UCSD-AML1 (cell line): ENCODE results near the gene OXLD1.

Experiments
- DNase-seq: peaks from one replicate; lab custom pipeline; 2025; ENCODE audit not compliant: unreplicated experiment; lab: John Stamatoyannopoulos, UW

Gene OXLD1

DNA sequence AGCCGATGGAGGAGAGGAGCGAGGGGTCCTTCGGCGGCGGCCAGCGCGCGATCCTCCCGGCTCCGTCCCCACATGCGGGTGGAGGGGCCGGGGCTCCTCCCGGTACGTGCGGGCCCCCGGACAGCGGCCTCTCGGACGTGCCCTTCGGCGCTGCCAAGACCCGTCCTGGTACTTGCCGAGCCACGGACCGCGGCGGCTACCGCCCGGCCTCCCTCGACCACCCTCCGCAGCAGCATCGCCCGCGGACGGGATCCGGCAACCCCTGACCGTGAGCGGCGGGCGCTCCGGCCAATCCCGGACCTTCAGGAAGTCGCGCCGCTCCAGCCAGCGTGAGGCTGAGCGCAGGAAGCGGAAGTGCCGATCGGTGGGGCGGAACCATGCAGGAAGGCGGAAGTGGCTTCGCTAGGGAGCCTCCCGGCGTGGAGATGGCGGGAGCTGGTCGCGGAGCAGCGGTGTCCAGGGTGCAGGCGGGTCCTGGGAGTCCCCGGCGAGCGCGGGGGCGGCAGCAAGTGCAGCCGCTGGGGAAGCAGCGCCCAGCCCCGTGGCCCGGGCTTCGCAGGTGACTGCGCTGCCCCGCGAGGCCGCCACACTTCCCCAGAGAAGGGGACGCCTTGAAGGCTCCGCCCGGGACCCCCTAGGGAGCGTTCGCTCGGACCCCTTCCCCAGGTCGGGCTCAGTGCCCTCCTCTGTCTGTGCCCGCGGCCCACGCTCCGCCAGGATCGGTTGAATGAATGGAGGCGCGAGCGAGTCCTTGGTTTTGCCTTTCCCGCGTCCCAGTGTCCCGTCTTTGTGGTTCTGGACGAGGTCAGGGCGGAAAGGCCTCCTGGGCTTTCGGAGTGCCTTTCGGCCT lies at the start of gene OXLD1, which contains the start of gene CCDC137:
TSS of gene OXLD1 (minus strand) at position 264 of the 850 bp plus-strand sequence. CDS start at position 236, 28 bp downstream.
TSS of gene CCDC137 (plus strand) at position 396 of the 850 bp plus-strand sequence. CDS start at position 426, 30 bp downstream.
- DNase-seq = peak; percentile 94

DNA sequence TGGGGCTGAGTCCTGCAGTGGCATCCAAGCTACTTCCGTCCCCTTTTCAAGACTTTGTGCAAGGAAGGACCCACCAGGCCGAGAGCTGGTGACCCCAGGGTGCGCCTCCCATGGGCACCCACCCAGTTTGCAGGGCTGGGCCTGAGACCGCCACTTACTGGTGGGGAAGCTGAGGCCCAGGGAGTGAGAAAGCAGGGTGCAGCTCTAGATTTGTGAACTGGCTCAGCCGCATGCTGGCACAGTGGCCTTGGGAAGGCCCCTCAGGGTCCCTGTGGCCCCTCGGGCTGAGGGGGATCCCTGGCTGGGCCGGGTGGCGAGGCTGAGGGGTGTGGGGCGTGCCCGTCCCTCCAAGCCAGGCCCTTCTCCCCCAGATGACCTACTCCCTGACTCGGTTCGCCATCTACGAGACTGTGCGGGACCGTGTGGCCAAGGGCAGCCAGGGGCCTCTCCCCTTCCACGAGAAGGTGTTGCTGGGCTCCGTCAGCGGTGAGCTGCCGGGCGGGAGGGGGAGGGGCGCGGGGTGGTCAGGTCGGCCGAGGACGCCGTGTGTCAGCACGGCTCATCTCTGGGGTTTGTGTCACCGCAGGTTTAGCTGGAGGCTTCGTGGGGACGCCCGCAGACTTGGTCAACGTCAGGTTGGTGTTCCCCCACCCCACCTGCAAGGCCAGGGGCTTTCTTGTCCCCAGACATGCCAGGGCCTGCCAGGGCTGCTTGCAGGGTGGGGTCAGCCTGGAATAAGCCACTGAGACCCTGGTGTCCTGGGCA lies 48.9 kb upstream of the OXLD1 start:
- no peak for DNase-seq

- DNase-seq = no peak
Observed at GRCh38 chr17:81714412-81715106, 48.2 kb upstream of the OXLD1 start.

DNA sequence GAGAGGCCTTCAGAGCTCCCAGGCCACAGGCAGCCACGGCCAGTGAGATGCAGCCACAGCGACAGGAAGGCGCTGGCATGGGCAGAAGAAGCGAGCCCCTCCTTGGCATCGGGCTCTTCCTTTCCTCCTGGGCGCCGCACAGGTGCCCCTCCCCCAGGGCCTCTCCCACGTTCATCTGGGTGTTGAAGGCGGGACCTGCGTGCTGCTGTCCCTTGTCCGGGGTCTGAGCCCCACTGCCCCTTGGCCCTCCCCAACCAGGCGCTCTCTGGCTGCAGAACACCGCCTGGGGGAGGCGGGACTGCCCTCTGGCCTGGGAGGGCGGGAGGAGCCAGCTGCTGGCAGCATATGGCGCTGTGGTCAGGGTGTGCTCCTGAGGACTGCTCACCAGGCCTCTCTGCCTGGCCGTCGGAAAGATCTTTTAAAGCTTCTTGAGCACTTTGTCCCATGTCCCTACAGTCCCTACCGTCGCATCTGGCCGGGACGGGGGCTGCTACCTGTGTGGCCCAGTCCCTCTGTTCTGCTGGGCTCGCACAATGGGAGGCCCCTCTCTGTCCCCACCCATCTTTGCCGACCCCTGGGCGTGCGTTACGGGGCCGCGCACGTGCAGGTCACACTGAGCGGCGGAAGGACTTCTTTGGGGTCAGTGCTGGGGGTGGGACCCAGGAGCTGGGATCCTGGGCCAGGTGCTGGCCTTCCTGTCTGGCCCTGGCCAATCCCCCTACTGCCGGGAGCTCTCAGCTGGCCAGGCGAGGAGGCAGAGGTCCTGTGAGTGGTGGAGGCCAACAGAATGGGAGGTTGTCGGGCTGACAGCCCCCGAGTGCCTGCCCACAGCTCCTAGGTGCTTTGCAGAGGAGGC lies 47.4 kb upstream of the OXLD1 start:
- no peak for DNase-seq

- DNase-seq = no peak
Observed at GRCh38 chr17:81713004-81713555, 46.7 kb upstream of the OXLD1 start.

DNA sequence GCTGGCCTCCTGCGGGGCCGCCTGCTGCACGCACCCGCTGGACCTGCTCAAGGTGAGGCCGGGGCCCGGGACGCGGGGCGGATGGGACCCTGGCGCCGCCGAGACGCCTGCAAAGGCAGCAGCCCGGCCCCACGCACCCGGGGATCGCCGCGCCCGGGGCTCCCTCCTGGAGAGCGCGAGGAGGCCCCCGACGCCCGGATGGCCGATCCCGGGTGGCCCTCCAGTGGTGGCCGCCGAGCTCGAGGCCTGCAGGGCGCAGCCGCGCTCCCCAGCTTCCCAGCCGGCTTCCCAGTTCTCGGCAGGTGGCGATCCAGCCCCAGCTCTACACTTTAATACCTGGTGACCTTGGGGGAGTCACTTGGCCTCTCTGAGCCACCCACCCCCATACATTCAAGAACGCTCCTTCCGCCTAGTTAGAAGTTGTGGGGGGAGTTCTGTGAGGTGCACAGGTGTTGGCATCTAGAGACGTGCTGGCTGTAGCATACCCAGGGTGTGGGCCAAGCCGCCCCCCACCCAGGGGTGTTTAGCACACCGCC lies 46.1 kb upstream of the OXLD1 start:
- DNase-seq = peak; percentile 44

DNA sequence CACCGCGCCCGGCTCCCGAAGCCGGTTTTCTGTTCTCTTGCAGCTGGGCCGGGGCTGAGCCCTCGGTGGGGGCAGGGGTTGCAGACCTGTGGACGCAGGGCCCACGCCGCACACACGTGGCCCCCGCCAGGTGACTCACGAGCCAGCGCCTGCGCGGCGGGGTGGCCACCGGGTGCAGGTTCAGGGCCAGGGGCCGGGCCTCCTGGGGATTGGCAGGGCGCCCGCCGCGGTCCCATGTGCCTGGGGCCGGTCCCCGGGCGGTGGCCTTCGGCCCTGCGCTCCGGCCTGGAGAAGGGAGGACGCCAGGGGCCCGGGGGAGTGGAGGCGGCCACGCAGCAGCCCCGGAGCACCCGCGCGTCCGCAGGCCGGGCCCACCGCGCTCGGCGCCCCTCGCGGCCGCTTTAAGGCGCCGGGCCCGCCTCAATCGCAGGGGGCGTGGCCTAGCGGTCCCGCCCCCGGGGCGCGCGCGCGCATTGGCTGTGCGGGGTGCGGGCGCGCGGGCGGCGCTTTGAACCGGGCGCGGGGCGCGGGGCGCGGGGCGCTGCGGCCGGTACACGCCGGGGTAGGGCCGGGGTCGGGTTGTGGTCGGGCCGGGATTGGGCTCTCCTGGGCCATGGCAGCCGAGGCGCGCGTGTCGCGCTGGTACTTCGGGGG lies 45.5 kb upstream of the OXLD1 start, which contains the start of gene SLC25A10:
TSS of gene SLC25A10 (plus strand) at position 471 of the 654 bp plus-strand sequence. CDS start at position 614, 143 bp downstream.
- DNase-seq = peak; percentile 82

DNA sequence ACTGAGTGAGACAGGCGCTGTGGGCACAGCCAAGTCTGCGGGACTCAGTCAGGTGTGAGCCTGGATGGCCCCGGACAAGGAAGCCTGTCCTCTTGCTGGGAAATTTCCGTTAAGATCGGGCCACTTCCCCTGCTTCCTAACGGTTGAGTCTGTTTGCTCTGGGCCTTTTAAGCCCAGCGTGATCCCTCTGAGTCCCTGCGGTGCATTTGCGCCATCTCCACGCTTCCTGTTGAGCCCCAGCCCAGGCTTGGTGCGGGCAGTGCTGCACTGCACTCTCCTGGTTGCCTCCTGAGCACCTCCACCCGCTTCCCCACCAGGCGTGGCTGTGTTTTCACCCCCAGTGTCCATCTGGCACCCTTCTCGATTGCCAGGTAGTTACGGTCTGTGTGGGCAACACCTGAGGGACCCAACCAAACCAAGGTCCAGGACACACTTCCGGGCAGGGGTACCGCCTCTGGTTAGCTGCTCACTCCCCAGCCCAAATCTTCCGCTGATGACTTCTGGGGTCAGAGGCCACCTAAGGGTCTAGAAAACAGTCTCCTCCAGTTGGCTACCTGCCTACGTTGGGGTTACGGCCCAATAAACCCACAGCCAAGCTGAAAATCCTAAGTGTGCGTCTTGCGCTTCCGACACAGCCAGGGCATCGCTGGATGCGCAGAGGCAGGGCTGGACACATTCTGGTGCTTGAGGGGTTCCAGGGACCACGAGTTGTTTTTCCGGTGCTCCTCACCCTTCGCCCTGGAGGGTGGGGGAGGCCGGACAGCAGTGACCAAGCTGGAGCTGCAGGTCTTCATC lies 44.3 kb upstream of the OXLD1 start:
- DNase-seq = peak; percentile 46

- DNase-seq = no peak
Observed at GRCh38 chr17:81708739-81709185, 42.4 kb upstream of the OXLD1 start.

DNA sequence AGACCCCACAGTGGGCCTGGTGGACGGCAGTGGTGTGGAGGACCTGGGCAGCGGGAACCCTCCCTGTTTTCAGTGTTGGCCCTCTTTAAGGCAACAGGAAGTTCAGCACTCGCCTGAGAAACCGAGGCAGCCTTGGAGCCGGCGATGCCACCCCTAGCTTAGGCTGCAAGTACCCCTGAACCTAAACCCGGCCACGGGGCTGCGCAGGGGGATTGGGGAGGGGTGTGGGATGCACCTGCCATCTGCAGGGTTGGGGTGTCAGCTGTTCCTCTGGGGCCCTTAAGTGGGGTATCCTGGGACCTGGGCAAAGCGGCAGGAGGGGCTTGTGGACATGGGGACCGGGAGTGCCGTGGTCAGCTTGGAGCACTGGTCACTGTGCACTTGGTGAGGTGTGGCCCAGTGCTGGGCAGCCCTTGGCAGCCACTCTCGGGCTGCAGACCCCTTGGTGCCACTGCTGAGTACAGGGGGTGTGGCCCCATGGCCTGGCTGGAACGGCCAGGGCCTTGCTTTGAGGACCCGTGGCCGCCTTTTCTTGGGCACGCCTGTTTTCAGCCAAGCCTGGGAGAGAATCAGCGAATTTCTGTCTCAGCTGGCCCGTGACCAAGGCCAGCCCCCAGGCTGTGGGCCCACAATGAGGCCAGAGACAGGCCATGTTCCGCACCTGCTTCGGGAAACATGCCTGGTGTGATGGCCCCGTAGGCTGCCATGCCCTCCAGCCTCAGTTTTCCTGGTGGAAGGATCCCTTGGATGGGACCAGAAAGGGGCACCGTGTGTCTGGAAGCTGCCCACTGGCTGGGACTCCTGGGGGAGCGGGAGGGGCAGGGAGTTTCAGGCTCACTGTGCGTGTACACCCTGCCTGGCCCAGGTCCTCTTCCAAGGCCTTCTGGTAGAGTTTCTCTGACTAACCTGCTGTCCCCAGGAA lies 41.6 kb upstream of the OXLD1 start:
- no peak for DNase-seq

DNA sequence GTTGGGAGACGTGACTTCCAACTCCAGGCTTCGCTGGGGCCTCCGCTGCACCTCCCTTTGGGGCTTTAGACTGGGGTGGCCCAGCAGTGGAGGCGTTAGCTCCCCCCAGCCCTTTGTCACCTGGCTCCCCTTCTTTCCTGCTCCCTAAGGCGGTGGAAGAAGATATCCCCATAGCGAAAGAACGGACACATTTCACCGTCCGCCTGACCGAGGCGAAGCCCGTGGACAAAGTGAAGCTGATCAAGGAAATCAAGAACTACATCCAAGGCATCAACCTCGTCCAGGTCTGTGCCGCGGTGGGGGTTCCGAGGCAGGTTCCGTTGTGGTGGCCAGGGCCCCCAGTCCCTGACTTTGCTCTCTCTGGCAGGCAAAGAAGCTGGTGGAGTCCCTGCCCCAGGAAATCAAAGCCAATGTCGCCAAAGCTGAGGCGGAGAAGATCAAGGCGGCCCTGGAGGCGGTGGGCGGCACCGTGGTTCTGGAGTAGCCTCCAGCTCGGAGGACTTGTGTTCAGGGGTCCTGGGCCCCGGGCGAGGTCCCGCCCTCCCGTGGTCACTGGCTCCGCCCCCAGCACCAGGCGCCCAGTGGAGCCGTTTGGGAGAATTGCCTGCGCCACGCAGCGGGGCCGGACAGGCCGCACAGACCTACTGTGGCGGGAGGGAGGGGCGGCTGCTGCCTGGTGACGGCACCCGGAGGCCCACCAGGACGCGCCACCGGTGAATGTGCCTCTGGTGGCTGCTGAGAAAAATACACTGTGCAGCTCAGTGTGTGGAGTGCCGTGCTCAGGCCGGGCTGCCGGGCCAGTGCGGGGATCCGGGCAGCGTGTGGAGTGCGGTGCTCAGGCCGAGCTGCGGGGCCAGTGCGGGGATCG lies 40.6 kb upstream of the OXLD1 start:
- no peak for DNase-seq

DNA sequence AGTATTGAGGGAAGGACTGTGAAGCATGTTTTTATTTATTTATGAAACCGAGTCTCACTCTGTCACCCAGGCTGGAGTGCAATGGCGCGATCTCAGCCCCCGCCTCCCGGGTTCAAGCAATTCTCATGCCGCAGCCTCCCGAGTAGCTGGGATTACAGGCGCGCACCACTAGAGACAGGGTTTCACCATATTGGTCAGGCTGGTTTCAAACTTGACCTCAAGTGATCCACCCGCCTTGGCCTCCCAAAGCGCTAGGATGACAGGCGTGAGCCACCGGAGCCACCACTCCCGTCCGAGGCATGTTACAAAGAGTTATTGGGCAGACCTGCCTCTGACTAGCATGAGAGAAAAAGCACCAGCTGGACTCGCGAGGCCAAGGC lies 39.8 kb upstream of the OXLD1 start:
- DNase-seq = no peak

- DNase-seq = no peak
Observed at GRCh38 chr17:81705518-81706231, 39.3 kb upstream of the OXLD1 start.

DNA sequence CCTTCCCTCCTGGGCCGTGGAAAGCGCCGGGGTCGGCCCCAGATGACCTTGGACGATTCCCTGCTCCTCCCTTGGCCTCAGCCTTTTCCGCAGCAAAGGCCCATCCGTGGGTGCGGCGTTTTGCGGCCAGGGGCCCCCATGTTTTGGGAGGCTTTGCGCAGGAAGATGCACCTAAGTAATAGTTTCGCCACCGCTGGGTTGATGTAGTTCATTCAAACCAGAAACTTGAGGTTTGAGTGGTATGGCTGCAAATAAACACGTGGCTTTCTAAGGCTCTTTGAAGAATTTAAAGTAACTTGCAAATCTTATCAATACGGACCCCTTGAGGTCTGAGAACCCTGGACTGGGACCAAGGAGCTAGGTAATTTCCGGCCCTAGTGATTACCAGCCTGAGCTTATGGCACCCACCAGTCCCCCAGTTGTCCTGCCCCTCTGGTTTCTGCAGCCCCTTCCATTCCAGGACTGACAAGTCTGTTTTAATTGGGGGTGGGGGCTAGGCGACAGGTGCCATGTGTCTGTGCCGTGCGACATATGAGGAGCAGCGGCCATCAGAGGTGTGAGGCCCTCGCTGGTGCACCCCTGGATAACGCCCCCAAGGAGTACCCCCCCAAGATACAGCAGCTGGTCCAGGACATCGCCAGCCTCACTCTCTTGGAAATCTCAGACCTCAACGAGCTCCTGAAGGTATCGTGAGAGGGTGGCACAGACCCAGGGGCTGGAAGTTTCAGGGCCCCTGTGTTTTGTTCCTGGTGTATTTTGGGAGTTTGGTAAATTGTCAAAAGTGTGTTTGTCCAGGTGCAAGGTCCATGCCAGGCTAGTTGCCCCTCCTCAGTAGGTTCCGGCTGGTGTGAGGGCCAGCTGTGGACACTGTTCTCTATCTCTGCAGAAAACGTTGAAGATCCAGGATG lies 37.6 kb upstream of the OXLD1 start:
- DNase-seq = no peak
